H1 (cell line): Measurements from ENCODE around the gene TPM1. TPM values are rescaled to one million over a fixed set of nuclear protein-coding genes. Genes with fewer than 3 reads are reported as not detected.

Experiments
- FOSL1 ChIP-seq: IDR thresholded peaks from 2 replicates; pipeline ENCODE4 v1.6.1; 2011; ENCODE audit warnings: mild to moderate bottlenecking, low read depth, low read length, moderate library complexity; ENCODE audit not compliant: insufficient read depth
- SIRT6 ChIP-seq: IDR thresholded peaks from one replicate; pipeline ENCODE4 v1.7.1; 2012; ENCODE audit warnings: low read length, inconsistent platforms
- SP4 ChIP-seq: IDR thresholded peaks from 2 replicates; pipeline ENCODE4 v1.6.1; 2012; ENCODE audit warnings: low read length, inconsistent platforms
- TEAD4 ChIP-seq: IDR thresholded peaks from 2 replicates; pipeline ENCODE4 v1.6.1; 2012; ENCODE audit warnings: low read depth, low read length, inconsistent platforms, mixed read lengths
- polyA plus RNA-seq, 7 experiments: library from polyadenylated mRNA; depleted of rRNA in 3 of 7; stranded (reverse) in 5 of 7; unstranded in 2 of 7; fragments of >200 nt in 5 of 7; fragments of 200-250 nt in 2 of 7; gene quantifications; 1 replicate in 5 of 7; 2 replicates in 1 of 7; 4 replicates in 1 of 7; pipeline versions ENCODE4 v1.2.1 to v1.2.3, GENCODE V29; 2011 to 2013; ENCODE audit warnings: missing spikeins in 2 of 7, mixed read lengths in 2 of 7
- total RNA-seq: library from RNA; stranded (reverse); fragmentation: NEBNext Ultra II Directional; extraction: Animal tissue kit (Norgen Biotek cat#: 25700); gene quantifications from 2 replicates; pipeline ENCODE4 v1.2.1, GENCODE V29; 2021

The TPM1 gene
- total and polyA plus RNA-seq, 2 of the 8 experiments (the other 6 are each of a cell fraction or from before 2014, with no cell fraction given): 258 to 579 TPM

- no peak for TF ChIP-seq FOSL1
- TF ChIP-seq SIRT6: no peak
- TF ChIP-seq TEAD4: no peak
- no peak for TF ChIP-seq SP4
Measured at GRCh38 chr15:63054985-63055384, 12.4 kb downstream of the TPM1 start (continued).
